ENCODE measurements around the gene THSD7A.

The THSD7A gene

GRCh38 chr7:11747715-11748485, 84.1 kb downstream of the THSD7A start:
- no peak for DNase-seq

GRCh38 chr7:11746591-11746990, 85.4 kb downstream of the THSD7A start:
- no peak for DNase-seq

- peak; percentile 82 for DNase-seq
Measured at GRCh38 chr7:11743548-11743947, 88.5 kb downstream of the THSD7A start.

- peak; percentile 51 for DNase-seq
Measured at GRCh38 chr7:11743016-11743415, 89.0 kb downstream of the THSD7A start.

- DNase-seq, result peak; percentile 99
Measured at GRCh38 chr7:11742496-11742895, 89.5 kb downstream of the THSD7A start.

GRCh38 chr7:11737723-11738122, 94.3 kb downstream of the THSD7A start:
- no peak for DNase-seq

GRCh38 chr7:11732207-11732606, 99.8 kb downstream of the THSD7A start:
- no peak for DNase-seq

- DNase-seq, result no peak
Measured at GRCh38 chr7:11730725-11731124, 101.3 kb downstream of the THSD7A start.

- DNase-seq, result no peak
Measured at GRCh38 chr7:11727864-11728263, 104.1 kb downstream of the THSD7A start.

GRCh38 chr7:11726794-11727155, 105.2 kb downstream of the THSD7A start:
- DNase-seq, result no peak

GRCh38 chr7:11726001-11726793, 105.8 kb downstream of the THSD7A start:
- DNase-seq, result peak; percentile 19

- peak; percentile 87 for DNase-seq
Measured at GRCh38 chr7:11716185-11716584, 115.8 kb downstream of the THSD7A start.

- no peak for DNase-seq
Measured at GRCh38 chr7:11714676-11715075, 117.3 kb downstream of the THSD7A start.

- DNase-seq, result no peak
Measured at GRCh38 chr7:11714205-11714604, 117.8 kb downstream of the THSD7A start.

- DNase-seq, result no peak
Measured at GRCh38 chr7:11713352-11713751, 118.6 kb downstream of the THSD7A start.

GRCh38 chr7:11710377-11710776, 121.6 kb downstream of the THSD7A start:
- peak; percentile 38 for DNase-seq

GRCh38 chr7:11709196-11709595, 122.8 kb downstream of the THSD7A start:
- peak; percentile 26 for DNase-seq

GRCh38 chr7:11707606-11708193, 124.3 kb downstream of the THSD7A start:
- peak; percentile 40 for DNase-seq

- peak; percentile 89 for DNase-seq
Measured at GRCh38 chr7:11706666-11707605, 125.1 kb downstream of the THSD7A start.

- no peak for DNase-seq
Measured at GRCh38 chr7:11703829-11704228, 128.2 kb downstream of the THSD7A start.

GRCh38 chr7:11702938-11703337, 129.1 kb downstream of the THSD7A start:
- no peak for DNase-seq

- DNase-seq, result no peak
Measured at GRCh38 chr7:11701829-11702560, 130.0 kb downstream of the THSD7A start.
